ENCODE results near the gene INSYN2B. TPM values are rescaled to one million over a fixed set of nuclear protein-coding genes. Genes with fewer than 3 reads are reported as not detected.

INSYN2B gene
- total and polyA plus RNA-seq, 2 of the 8 experiments (the other 6 are each of a cell fraction or from before 2014, with no cell fraction given): not detected

GRCh38 chr5:169875731-169876130, 104.6 kb downstream of the INSYN2B start:
- Histone ChIP-seq H3K27me3 (replicated peaks in 1 of 4; ENCODE audit: control insufficient read depth in 3 of 4, extremely low read depth in 1 of 4, insufficient read depth in 3 of 4, low read length in 3 of 4) (no peaks in the 10 kb centered on the region), H3K9me3 (ENCODE audit: insufficient read depth in 2 of 2, low read depth in 1 of 2, low read length in 1 of 2) (no peaks in the 10 kb centered on the region), H2BK5ac (ENCODE audit: low read depth, low read length) (no peak overlapping the region), H4K5ac (ENCODE audit: insufficient read length, low read depth, low read length) (no peak overlapping the region), H2BK120ac (replicated peaks; ENCODE audit: low read depth, low read length) (no peak overlapping the region), H2BK12ac (ENCODE audit: low read depth, low read length) (no peak overlapping the region), H4K8ac (ENCODE audit: extremely low read depth, insufficient read depth, low read length) (no peak overlapping the region), H4K91ac (replicated peaks; ENCODE audit: insufficient read length, low read length) (no peak overlapping the region), H4K20me1 (replicated peaks in 1 of 2; ENCODE audit: control insufficient read depth in 1 of 2, insufficient read depth in 2 of 2, low read length in 2 of 2) (no peaks in the 10 kb centered on the region), H3K14ac (ENCODE audit: insufficient read length) (no peak overlapping the region), H3K23me2 (ENCODE audit: low read depth, low read length) (no peaks in the 10 kb centered on the region), H3K18ac (ENCODE audit: extremely low read depth, low read length) (no peak overlapping the region), H3K23ac (ENCODE audit: insufficient read length) (no peak overlapping the region), H3K9ac (replicated peaks in 1 of 4; ENCODE audit: extremely low read depth in 1 of 4, low read depth in 3 of 4, low read length in 3 of 4) (no peak overlapping the region), H2BK20ac (ENCODE audit: low read length) (no peak overlapping the region), H3K79me2 (ENCODE audit: control insufficient read depth in 1 of 2, insufficient read depth in 2 of 2, low read length in 2 of 2) (no peaks in the 10 kb centered on the region), H3K36me3 (ENCODE audit: control insufficient read depth in 2 of 4, insufficient read depth in 4 of 4, low read length in 3 of 4) (no peaks in the 10 kb centered on the region), H3K4ac (replicated peaks; ENCODE audit: insufficient read length, low read depth, low read length) (no peak overlapping the region), H3K27ac (ENCODE audit: low read depth, low read length) (no peak overlapping the region), H3K4me2 (ENCODE audit: insufficient read depth in 1 of 2, low read depth in 2 of 2, low read length in 2 of 2) (no peak overlapping the region), H3K56ac (replicated peaks; ENCODE audit: insufficient read length, low read depth, low read length) (no peak overlapping the region), H2BK15ac (ENCODE audit: low read length) (no peak overlapping the region), H3K4me1 (replicated peaks in 1 of 4; ENCODE audit: control insufficient read depth in 3 of 4, insufficient read depth in 4 of 4, low read length in 3 of 4) (no peaks in the 10 kb centered on the region), H2AK5ac (ENCODE audit: low read depth, low read length) (no peak overlapping the region), H2AFZ (ENCODE audit: low read length) (no peak overlapping the region), H3K79me1 (ENCODE audit: low read depth, low read length) (no peaks in the 10 kb centered on the region), H3K4me3 (ENCODE audit: extremely low read depth in 1 of 4, insufficient read depth in 2 of 4, low read depth in 3 of 4, low read length in 4 of 4) (no peak overlapping the region)
- FAIRE-seq (no peak), DNase-seq (ENCODE audit: low read depth in 1 of 2, low spot score in 2 of 2) (no peak)
- no peak for TF ChIP-seq TBP (IDR thresholded peaks at IDR 0.05; ENCODE audit: low read depth, low read length)
- TF ChIP-seq CREB1 (IDR thresholded peaks at IDR 0.05): no peak
- no peak for TF ChIP-seq BCL11A (IDR thresholded peaks at IDR 0.05; ENCODE audit: low read depth in 2 of 2, low read length in 2 of 2)
- TF ChIP-seq RAD21 (IDR thresholded peaks at IDR 0.05 in 1 of 2, conservative IDR thresholded peaks at IDR 0.05 in 1 of 2; ENCODE audit: low read depth in 2 of 2, low read length in 2 of 2): no peak
- ChIA-PET POLR2A (ENCODE audit: partially characterized antibody) (no interaction called here), CTCF (ENCODE audit: partially characterized antibody) (interaction anchor here (1.9 kb wide), 1 partner anchor 24 kb away, joined by 6 read pairs; no protein-coding TSS in a partner anchor)
- WGBS, 2 experiments (ENCODE audit: extremely low coverage in 1 of 2, insufficient coverage in 1 of 2, insufficient read length in 1 of 2, insufficient replicate concordance in 2 of 2, low coverage in 1 of 2, low lambda C conversion rate in 2 of 2, missing lambda C conversion rate in 1 of 2): 88% methylated on average over 4 of the region's 4 CpGs; no CpG with 5 or more reads in 1 of the 2 experiments
